ENCODE results near the gene OSER1.

DNA sequence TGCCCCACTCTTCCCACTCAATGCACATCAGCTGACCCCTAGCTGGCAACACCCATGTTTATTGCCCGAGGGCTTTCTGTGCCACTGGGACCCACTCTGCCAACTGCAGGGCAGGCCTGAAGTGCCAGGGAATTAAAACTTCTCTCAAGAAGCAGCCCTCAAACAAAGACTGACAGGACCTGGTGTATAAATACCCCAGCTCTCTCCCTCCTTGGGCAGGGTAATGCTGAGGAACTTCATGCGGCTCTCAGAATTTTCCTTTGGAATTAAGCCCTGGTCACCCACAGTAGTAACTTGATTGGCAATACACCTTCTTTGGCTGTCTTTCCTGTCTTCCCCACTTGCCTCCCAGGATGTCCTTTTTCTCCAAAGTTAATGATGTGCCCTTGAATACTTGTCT is 31.2 kb upstream of the OSER1 start:
- TF ChIP-seq ZNF416 (tag by site-specific recombination; IDR thresholded peaks at IDR 0.05) (no peak), CTCF (tag by site-specific recombination; IDR thresholded peaks at IDR 0.05) (no peak), ZNF138 (tag by site-specific recombination; IDR thresholded peaks at IDR 0.05; ENCODE audit: borderline replicate concordance) (no peak), ZNF629 (tag by site-specific recombination; IDR thresholded peaks at IDR 0.05) (no peak), ZBTB26 (tag by site-specific recombination; optimal IDR thresholded peaks at IDR 0.05) (no peak), PATZ1 (tag by site-specific recombination; IDR thresholded peaks at IDR 0.05) (no peak), ZNF549 (tag by site-specific recombination; IDR thresholded peaks at IDR 0.05) (no peak), ZEB2 (tag by site-specific recombination; IDR thresholded peaks at IDR 0.05) (no peak), ZNF174 (tag by site-specific recombination; IDR thresholded peaks at IDR 0.05) (no peak), ZNF24 (tag by site-specific recombination; IDR thresholded peaks at IDR 0.05) (no peak), ZNF274 (IDR thresholded peaks at IDR 0.05; ENCODE audit: low read length) (no peak), ZNF274 (tag by site-specific recombination; IDR thresholded peaks at IDR 0.05; ENCODE audit: borderline replicate concordance) (no peak)

Measured in HEK293 (cell line).